Upper lobe of left lung (tissue), 4 donors: ENCODE data around the gene L3MBTL3.

Experiments
- CTCF ChIP-seq, 6 experiments: fragments of 450-650 bp in 4 of 6; fragments of 200-600 bp in 2 of 6; sonication (generic) in 2 of 6; IDR thresholded peaks; one replicate each; pipeline ENCODE4 v1.5.1; 2016 to 2019; ENCODE audit warnings: antibody characterized with exemption in 6 of 6
- EP300 ChIP-seq, 4 donors: sonication (generic); formaldehyde crosslinking; IDR thresholded peaks; one replicate each; pipeline ENCODE4 v1.5.1; 2017; ENCODE audit warnings: antibody characterized with exemption in 4 of 4, control low read depth in 2 of 4
- POLR2A ChIP-seq, 4 donors: fragments of 450-650 bp; IDR thresholded peaks; one replicate each; pipeline ENCODE4 v1.5.1; 2016 to 2017; ENCODE audit warnings: antibody characterized with exemption in 4 of 4, mild to moderate bottlenecking in 2 of 4
- POLR2AphosphoS5 ChIP-seq, 2 donors: sonication (generic); formaldehyde crosslinking; IDR thresholded peaks; one replicate each; pipeline ENCODE4 v1.5.1; 2017; ENCODE audit warnings: antibody characterized with exemption in 2 of 2

DNA sequence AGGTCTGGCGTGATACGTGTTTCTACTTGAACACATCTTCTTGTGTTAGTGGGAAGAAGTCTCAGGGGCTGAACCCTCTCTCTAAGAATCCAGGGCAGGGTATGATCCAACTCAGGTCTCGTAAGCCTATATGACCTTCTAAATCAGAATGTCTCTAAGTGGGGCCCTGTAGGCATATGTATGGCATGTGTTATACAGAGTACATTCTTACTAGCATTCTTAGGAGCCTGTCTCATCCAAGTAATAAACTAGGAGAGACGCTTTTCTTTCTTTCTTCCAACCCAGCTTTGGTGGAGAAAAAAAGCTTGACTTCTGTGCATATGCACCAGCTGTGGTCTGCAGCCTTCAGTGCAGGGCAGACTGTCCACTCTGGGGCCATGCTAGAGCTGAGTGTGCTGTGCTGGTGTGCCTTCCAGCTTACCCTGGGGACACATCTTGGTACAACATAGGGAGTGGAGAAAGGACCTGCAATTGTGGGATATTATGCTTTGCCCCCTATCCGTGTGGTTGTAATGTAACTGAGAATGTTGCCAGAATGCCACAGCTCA, 47.3 kb downstream of the L3MBTL3 start:
- TF ChIP-seq EP300 (IDR thresholded peaks at IDR 0.05) (no peak), CTCF (IDR thresholded peaks at IDR 0.05) (no peak), POLR2A (IDR thresholded peaks at IDR 0.05) (no peak), POLR2AphosphoS5 (IDR thresholded peaks at IDR 0.05) (no peak)
